Endothelial cell (in vitro differentiated cells): ENCODE results near the gene SMU1. TPM values are rescaled to one million over a fixed set of nuclear protein-coding genes. Genes with fewer than 3 reads are reported as not detected.

Source experiments
- DNase-seq: peaks from one replicate; pipeline ENCODE4 v3.0.0; 2021; ENCODE audit warnings: low spot score
- H3K27ac Mint-ChIP-seq: one replicate; pipeline ENCODE4 v1.8.0; 2021; ENCODE audit warnings: mixed read lengths, inconsistent platforms; ENCODE audit not compliant: unreplicated experiment
- H3K27me3 Mint-ChIP-seq: one replicate; pipeline ENCODE4 v1.8.0; 2021; ENCODE audit warnings: mild to moderate bottlenecking, moderate library complexity, mixed read lengths, inconsistent platforms; ENCODE audit not compliant: unreplicated experiment
- H3K36me3 Mint-ChIP-seq: one replicate; pipeline ENCODE4 v1.8.0; 2021; ENCODE audit warnings: mild to moderate bottlenecking, low read depth, mixed read lengths, inconsistent platforms; ENCODE audit not compliant: unreplicated experiment
- H3K4me1 Mint-ChIP-seq: one replicate; pipeline ENCODE4 v1.8.0; 2021; ENCODE audit warnings: mild to moderate bottlenecking, mixed read lengths, inconsistent platforms; ENCODE audit not compliant: unreplicated experiment
- H3K4me3 Mint-ChIP-seq: one replicate; pipeline ENCODE4 v1.8.0; 2021; ENCODE audit warnings: mild to moderate bottlenecking, mixed read lengths, inconsistent platforms; ENCODE audit not compliant: unreplicated experiment
- H3K9me3 Mint-ChIP-seq: one replicate; pipeline ENCODE4 v1.8.0; 2021; ENCODE audit warnings: mixed read lengths, inconsistent platforms; ENCODE audit not compliant: unreplicated experiment
- CTCF ChIP-seq: fragments of 200-600 bp; sonication (generic); IDR thresholded peaks from one replicate; pipeline ENCODE4 v1.5.0; 2021; ENCODE audit warnings: antibody characterized with exemption; ENCODE audit not compliant: unreplicated experiment
- total RNA-seq: library from RNA; stranded (reverse); fragmentation: NEBNext Ultra II Directional; extraction: Animal tissue kit (Norgen Biotek cat#: 25700); gene quantifications from one replicate; pipeline ENCODE4 v1.2.1, GENCODE V29; 2021; ENCODE audit not compliant: unreplicated experiment

Gene SMU1
- total RNA-seq, 1 donor from 2014 or later: 23.7 TPM

GRCh38 chr9:33040792-33041431 lies 35.6 kb downstream of the SMU1 start:
- TF ChIP-seq CTCF: no peak
- Mint-ChIP-seq H3K4me1 (peaks cover 4% of the 10 kb centered on the region), H3K27ac (no peak overlapping the region), H3K4me3 (no peak overlapping the region), H3K27me3 (peaks cover 3% of the 10 kb centered on the region), H3K36me3 (peaks cover 24% of the 10 kb centered on the region), H3K9me3 (no peaks in the 10 kb centered on the region)
- DNase-seq: no peak

GRCh38 chr9:33032865-33033264 lies 43.6 kb downstream of the SMU1 start:
- no peak for TF ChIP-seq CTCF
- H3K27ac Mint-ChIP-seq: no peak overlapping the region
- H3K9me3 Mint-ChIP-seq: no peaks in the 10 kb centered on the region
- H3K27me3 Mint-ChIP-seq: no peaks in the 10 kb centered on the region
- H3K4me1 Mint-ChIP-seq: peaks cover 3% of the 10 kb centered on the region
- peaks cover 33% of the 10 kb centered on the region for H3K36me3 Mint-ChIP-seq
- H3K4me3 Mint-ChIP-seq: peak overlapping the region; percentile 51
- DNase-seq: no peak

GRCh38 chr9:33032292-33032691 lies 44.2 kb downstream of the SMU1 start:
- Mint-ChIP-seq H3K9me3 (no peaks in the 10 kb centered on the region), H3K27ac (no peak overlapping the region), H3K36me3 (peaks cover 33% of the 10 kb centered on the region), H3K4me1 (peaks cover 3% of the 10 kb centered on the region), H3K4me3 (no peak overlapping the region), H3K27me3 (no peaks in the 10 kb centered on the region)
- TF ChIP-seq CTCF: no peak
- no peak for DNase-seq

GRCh38 chr9:33030285-33030684 lies 46.2 kb downstream of the SMU1 start:
- peaks cover 14% of the 10 kb centered on the region for H3K4me1 Mint-ChIP-seq
- no peak overlapping the region for H3K27ac Mint-ChIP-seq
- peaks cover 4% of the 10 kb centered on the region for H3K27me3 Mint-ChIP-seq
- H3K4me3 Mint-ChIP-seq: no peak overlapping the region
- DNase-seq: no peak
- H3K36me3 Mint-ChIP-seq: peaks cover 32% of the 10 kb centered on the region
- no peak for TF ChIP-seq CTCF
- H3K9me3 Mint-ChIP-seq: no peaks in the 10 kb centered on the region

GRCh38 chr9:33029231-33029786 lies 47.2 kb downstream of the SMU1 start:
- H3K4me3 Mint-ChIP-seq: peak overlapping the region; percentile 27
- peaks cover 31% of the 10 kb centered on the region for H3K36me3 Mint-ChIP-seq
- H3K4me1 Mint-ChIP-seq: peaks cover 17% of the 10 kb centered on the region
- H3K27ac Mint-ChIP-seq: peak overlapping the region; percentile 5
- TF ChIP-seq CTCF: no peak
- DNase-seq: no peak
- H3K27me3 Mint-ChIP-seq: peaks cover 10% of the 10 kb centered on the region
- H3K9me3 Mint-ChIP-seq: no peaks in the 10 kb centered on the region
